ENCODE measurements around the gene DCAF16.
A peak's percentile ranks its signal among the peaks of the same experiment; 100 is the strongest.

DCAF16 gene

DNA sequence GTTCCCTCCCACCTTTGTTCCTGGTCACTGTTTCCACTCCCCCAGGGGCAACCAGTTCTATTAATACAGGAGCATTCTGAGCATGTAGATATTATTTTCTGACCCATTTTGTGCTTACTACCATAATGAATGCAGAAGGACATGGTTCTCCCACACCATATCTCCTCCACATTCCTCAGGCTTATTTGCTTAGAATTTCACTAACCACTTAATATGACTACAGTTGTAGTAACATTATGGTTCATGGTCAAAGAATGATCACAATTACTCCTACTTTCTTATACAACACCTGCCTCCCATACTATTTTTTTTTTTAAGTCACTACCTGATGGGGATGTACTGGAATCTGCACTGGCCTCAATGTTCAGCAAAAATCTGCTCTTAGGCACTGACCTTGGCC is 21.6 kb downstream of the DCAF16 start:
- DNase-seq (ENCODE audit: low read depth) = no peak
- no peak for TF ChIP-seq CTCF (IDR thresholded peaks at IDR 0.05; ENCODE audit: control insufficient read depth, insufficient read depth, low read depth, low read length, missing control alignments)
- no peak overlapping the region for H3K4me3 ChIP-seq (ENCODE audit: control insufficient read depth, low read depth, low read length)

DNA sequence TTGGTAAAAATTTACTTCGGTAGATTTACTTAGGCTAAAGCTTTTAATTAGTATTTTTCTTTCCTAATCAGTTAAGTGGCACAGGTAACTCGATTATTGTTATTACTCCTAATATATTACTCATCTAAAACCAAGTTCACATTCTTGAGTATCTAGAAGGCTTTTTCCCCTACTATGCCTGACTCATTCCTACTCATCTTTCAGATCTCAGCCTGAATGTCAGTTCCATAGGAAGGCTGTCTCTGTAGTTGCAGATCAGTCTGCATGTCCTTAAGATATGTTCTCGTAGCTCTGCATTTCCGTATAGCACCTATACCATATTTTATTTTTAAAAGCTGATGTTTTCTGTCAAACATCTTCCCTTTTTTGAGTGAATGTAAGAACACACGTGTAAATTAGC is 23.2 kb downstream of the DCAF16 start:
- H3K4me3 ChIP-seq (ENCODE audit: control insufficient read depth, low read depth, low read length) = no peak overlapping the region
- TF ChIP-seq CTCF (IDR thresholded peaks at IDR 0.05; ENCODE audit: control insufficient read depth, insufficient read depth, low read depth, low read length, missing control alignments) = no peak
- DNase-seq (ENCODE audit: low read depth) = no peak

DNA sequence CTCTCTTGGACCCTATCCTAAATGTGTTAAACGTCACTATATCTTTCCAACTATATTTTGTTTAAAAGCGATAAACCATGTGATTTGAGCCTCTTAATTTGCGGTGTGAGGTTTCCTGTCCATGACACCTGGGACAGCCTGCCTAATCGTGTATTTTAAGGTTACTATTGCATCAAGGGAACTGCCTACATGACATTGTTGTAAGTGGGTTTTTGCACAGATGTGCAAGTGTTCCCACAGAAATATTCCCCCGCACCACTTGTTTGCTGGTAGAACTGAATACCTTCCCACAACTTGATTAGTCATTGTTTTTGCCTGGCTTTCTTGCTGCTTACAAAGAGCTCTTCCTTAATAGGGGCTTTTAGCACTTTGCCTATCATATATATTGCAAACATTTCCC is 24.0 kb downstream of the DCAF16 start:
- no peak for DNase-seq (ENCODE audit: low read depth)
- no peak for TF ChIP-seq CTCF (IDR thresholded peaks at IDR 0.05; ENCODE audit: control insufficient read depth, insufficient read depth, low read depth, low read length, missing control alignments)
- no peak overlapping the region for H3K4me3 ChIP-seq (ENCODE audit: control insufficient read depth, low read depth, low read length)

- H3K4me3 ChIP-seq (ENCODE audit: control insufficient read depth, low read depth, low read length) = no peak overlapping the region
- DNase-seq (ENCODE audit: low read depth) = no peak
- TF ChIP-seq CTCF (IDR thresholded peaks at IDR 0.05; ENCODE audit: control insufficient read depth, insufficient read depth, low read depth, low read length, missing control alignments) = no peak
Measured at GRCh38 chr4:17785858-17786257, 24.7 kb downstream of the DCAF16 start.

DNA sequence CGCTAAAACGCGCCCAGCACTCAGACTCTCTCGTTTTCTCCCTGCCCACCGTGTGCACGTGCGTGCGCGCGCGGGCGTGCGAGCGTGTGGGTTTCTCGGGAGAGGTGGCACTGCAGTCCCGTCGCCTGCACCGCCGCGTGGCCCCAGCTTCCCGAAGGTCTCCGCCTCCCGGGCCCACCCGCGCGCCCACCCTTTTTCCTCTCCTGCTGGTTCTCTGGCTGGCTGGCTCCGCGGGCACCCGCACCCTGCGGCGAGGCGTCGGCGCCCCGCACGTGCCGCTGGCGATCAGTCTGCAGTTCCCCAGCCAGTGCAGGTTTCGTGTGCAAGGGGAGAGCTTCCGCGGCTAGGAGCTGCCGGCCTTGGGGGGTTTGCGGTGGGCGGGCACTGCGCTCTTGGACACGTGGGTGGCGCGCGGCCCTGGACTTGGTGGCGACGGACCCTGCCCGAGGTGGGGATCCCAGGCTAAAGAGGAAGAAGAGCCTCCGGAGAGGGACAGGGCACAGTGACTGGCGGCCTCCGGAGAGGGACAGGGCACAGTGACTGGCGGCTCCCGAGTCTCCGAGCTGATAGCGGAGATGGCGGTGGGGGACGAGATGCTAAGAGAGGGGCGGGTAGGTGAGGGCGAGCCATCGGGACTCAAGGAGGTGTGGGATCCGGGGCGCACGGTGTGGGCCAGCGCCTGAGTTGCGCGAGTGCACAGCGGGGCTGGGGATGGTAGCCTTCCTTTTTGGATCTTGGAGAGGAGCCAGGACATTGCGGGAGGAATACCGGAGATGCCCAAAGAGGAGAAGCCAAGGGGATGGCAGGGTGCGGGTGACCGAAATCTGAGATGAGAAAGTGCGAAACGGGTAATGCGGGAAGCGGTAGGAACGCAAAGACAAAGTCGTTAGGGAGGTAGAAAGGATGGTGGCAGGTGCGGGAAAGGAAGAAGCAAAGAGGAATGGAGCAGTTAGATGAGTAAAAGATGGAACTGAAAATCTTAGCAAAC is 29.0 kb downstream of the DCAF16 start, which contains the start of gene FAM184B:
Gene FAM184B (minus strand): TSS at position 322 of the 988 bp plus-strand sequence. CDS start 322 bp downstream, outside the sequence.
- no peak for DNase-seq (ENCODE audit: low read depth)
- H3K4me3 ChIP-seq (ENCODE audit: control insufficient read depth, low read depth, low read length) = peak within 1 kb of the TSS; percentile 42
- TF ChIP-seq CTCF (IDR thresholded peaks at IDR 0.05; ENCODE audit: control insufficient read depth, insufficient read depth, low read depth, low read length, missing control alignments) = no peak

- TF ChIP-seq CTCF (IDR thresholded peaks at IDR 0.05; ENCODE audit: control insufficient read depth, insufficient read depth, low read depth, low read length, missing control alignments) = no peak
- H3K4me3 ChIP-seq (ENCODE audit: control insufficient read depth, low read depth, low read length) = peak overlapping the region; percentile 42
- no peak for DNase-seq (ENCODE audit: low read depth)
Measured at GRCh38 chr4:17780501-17781299, 29.9 kb downstream of the DCAF16 start.

Measured in AG09309 (cell line).